Measurements from ENCODE around the gene CARS1.

CARS1 gene

GRCh38 chr11:3057069-3057963 is at the start of gene CARS1:
TSS of gene CARS1 (minus strand) at chr11:3057423. CDS start at chr11:3057367, 56 bp downstream.
- no peak for TF ChIP-seq CTCF (IDR thresholded peaks at IDR 0.05; ENCODE audit: insufficient read depth, low read depth, low read length, missing control alignments)
- peak; percentile 95 for DNase-seq (ENCODE audit: low read depth)
- H3K4me3 ChIP-seq (ENCODE audit: low read depth, low read length): peak within 1 kb of the TSS; percentile 98

- DNase-seq (ENCODE audit: low read depth): no peak
- no peak for TF ChIP-seq CTCF (IDR thresholded peaks at IDR 0.05; ENCODE audit: insufficient read depth, low read depth, low read length, missing control alignments)
Observed at GRCh38 chr11:3105791-3106735, 48.8 kb upstream of the CARS1 start.

GRCh38 chr11:3104961-3105790 is 48.0 kb upstream of the CARS1 start:
- no peak for TF ChIP-seq CTCF (IDR thresholded peaks at IDR 0.05; ENCODE audit: insufficient read depth, low read depth, low read length, missing control alignments)
- DNase-seq (ENCODE audit: low read depth): no peak
- no peak overlapping the region for H3K4me3 ChIP-seq (ENCODE audit: low read depth, low read length)

More at GRCh38 chr11:3105791-3106735, 48.8 kb upstream of the CARS1 start:
- H3K4me3 ChIP-seq (ENCODE audit: low read depth, low read length): no peak overlapping the region

- no peak overlapping the region for H3K4me3 ChIP-seq (ENCODE audit: low read depth, low read length)
- TF ChIP-seq CTCF (IDR thresholded peaks at IDR 0.05; ENCODE audit: insufficient read depth, low read depth, low read length, missing control alignments): no peak
- DNase-seq (ENCODE audit: low read depth): no peak
Observed at GRCh38 chr11:3104051-3104714, 47.0 kb upstream of the CARS1 start.

GRCh38 chr11:3103076-3103475 is 45.9 kb upstream of the CARS1 start:
- no peak overlapping the region for H3K4me3 ChIP-seq (ENCODE audit: low read depth, low read length)
- DNase-seq (ENCODE audit: low read depth): no peak
- TF ChIP-seq CTCF (IDR thresholded peaks at IDR 0.05; ENCODE audit: insufficient read depth, low read depth, low read length, missing control alignments): no peak

GRCh38 chr11:3102641-3102921 is 45.4 kb upstream of the CARS1 start:
- no peak overlapping the region for H3K4me3 ChIP-seq (ENCODE audit: low read depth, low read length)
- no peak for DNase-seq (ENCODE audit: low read depth)
- no peak for TF ChIP-seq CTCF (IDR thresholded peaks at IDR 0.05; ENCODE audit: insufficient read depth, low read depth, low read length, missing control alignments)

All from GM12865 (cell line).